Measurements from ENCODE around the gene MGLL.

DNA sequence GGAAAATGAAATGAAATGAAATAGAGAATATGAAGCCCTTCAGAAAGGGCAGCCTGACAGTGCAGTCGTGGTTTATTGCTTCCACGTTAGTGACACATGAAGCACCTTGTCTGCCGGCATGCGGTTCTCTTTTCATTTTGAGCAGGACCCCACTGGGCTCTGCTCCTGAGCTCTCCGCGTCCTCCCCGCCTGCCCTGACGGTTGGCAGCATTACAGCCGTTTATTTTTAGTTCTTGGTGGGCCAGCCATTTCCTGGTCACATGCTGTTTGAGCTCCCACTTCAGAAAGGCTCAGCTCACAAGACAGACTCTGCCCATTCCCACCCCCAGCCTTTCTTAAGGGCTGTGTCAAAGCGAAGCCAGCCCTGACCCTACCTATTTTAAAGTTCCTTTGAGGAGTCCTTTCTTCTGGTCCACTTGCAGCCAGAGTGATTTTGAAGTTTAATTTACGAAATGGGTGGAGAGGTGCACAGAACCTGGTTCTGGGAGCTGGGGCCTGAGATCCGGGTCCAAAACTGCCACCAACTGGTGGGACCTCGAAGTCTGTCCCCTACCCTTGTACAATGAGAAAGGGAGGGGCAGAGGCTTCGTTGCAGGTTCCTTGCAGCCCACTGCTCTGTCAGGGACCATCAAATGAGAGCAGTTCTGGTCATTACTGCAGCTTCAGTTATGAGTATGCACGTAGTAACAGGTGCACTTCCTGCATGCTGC is 60.1 kb downstream of the MGLL start:
- TF ChIP-seq CTCF (IDR thresholded peaks at IDR 0.05) = no peak
- no peak for TF ChIP-seq POLR2A (IDR thresholded peaks at IDR 0.05)
- no peak for TF ChIP-seq EP300 (IDR thresholded peaks at IDR 0.05)

Measured in ovary (tissue), 3 donors.